SKM-1 (cell line): Measurements from ENCODE around the gene MYH2.

ENCODE experiments used
- DNase-seq: peaks from one replicate; lab custom pipeline; 2025; ENCODE audit not compliant: unreplicated experiment; lab: John Stamatoyannopoulos, UW

MYH2 gene

GRCh38 chr17:10516638-10517037, 32.8 kb downstream of the MYH2 start:
- DNase-seq = no peak

DNA sequence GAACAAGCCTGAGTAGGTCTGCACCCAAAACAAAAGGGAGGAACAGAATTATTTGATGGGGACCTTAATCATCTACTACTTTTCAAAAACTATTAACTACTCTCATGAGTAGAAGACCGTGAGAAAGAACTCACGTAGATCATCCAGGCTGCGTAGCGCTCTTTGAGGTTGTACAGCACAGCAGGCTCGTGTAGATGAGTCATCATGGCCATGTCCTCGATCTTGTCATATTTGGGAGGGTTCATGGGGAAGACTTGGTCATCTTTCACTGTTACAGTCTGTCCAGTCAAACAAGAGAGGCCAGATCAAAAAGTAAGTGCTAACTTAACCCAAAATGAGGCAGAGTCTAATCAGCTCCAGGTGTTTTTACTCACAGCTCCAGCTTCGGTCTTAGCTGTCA, 33.4 kb downstream of the MYH2 start:
- no peak for DNase-seq

DNA sequence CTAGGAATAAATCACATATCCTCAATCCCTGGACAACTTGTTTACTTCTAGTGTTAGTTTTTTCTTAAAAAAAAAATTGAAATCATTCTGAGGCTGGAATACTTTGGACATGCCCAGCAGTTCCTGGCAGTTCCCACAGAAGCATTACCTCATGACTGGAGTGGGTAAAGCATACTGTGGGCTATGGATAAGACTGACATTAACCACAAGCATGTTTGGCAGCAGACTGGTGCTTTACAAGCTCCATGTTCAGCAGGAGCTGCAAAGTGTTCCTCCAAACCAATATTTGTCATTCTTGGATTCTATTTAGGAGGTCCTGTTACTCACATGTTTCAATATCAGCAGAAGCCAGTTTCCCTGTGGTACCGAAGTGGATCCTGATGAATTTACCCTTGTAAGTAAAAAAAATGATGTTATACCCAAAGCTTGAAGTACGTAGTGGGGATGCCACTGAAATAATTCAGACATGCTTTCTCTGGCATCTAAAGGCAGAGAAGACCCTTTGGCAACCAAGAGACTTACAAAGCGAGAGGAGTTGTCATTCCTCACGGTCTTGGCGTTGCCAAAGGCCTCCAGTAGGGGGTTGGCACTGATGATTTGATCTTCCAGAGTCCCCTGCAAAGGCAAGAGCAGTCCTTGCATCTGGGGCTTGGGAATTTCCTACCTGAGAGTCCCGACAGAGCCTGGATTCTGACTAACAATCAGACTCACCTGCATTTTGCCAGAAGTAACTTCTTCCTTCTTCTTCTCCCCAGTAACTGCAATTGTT, 36.0 kb downstream of the MYH2 start:
- no peak for DNase-seq

GRCh38 chr17:10512856-10513255, 36.6 kb downstream of the MYH2 start:
- DNase-seq = no peak

- no peak for DNase-seq
Measured at GRCh38 chr17:10499950-10500349, 49.5 kb downstream of the MYH2 start.

DNA sequence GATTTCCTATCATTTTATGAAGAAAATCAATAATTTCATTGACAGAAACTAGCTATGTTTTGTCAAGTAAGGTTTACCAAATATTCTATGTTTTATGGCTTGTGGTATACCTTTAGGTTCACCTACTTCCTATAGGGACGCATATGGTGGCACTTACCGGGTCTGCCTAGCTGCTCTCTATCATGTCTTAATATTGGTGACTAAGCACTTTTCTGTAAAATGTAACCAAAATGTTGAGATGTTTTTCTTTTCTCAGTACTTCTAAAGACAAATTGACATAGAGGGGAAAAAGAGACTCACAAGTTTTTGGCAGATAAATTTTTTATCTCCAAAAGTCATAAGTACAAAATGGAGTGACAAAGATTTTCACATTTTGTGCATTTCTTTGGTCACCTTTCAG, 57.5 kb downstream of the MYH2 start:
- DNase-seq = no peak

- no peak for DNase-seq
Measured at GRCh38 chr17:10482252-10482651, 67.2 kb downstream of the MYH2 start.

DNA sequence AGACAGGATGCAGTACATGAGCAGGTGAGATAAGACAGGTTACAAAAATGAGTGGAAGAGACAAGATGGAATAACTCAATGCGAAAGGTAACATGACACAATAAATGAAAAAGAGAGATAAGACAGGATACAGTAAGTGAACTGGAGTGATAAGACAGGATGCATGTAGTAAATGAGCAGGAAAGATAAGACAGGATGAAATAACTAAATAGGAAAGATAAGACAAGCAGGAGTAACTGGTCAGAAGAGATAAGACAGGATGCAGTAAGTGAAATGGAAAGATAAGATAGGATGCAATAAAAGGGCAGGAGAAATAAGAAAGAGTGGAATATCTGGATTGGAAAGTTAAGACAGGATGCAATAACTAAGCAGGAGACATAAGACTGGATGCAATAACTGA, 71.8 kb downstream of the MYH2 start:
- DNase-seq = no peak

DNA sequence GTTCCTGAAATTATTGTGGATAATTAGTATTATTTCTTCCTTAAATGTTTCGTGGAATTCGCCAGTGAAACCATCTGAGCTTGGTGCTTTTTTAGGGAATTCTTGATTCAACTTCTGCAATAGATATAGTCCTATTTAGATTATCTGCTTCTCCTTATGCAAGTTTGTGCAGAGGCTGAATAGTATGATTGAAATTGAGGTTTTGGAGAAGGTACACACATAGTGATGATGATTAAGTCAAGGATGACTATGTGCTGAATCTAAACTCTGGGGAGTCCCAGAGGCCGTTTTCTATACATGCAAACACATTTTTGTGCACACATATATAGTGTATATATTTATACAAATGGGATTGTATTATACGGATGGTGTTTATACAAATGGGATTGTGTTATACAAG, 74.9 kb downstream of the MYH2 start:
- DNase-seq = no peak

DNA sequence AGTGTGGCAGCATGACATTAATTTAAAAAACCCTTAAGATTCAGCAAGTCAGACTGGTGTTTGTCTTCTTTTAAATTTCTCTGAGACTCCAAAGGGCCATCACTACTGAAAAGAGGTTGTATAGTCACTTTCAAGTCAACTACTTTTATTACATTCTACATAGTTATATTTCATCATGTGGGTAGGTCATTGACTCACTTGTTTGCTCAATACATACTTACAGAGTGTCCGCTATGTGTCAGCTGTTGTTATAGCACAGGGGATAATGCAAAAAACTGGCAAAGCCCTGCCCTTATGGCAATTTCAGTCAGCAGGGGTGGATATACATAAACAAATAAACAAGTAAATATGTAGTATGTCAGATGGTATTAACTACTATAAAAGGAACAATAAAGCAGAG, 77.6 kb downstream of the MYH2 start:
- DNase-seq = no peak
